Stomach smooth muscle (tissue), 2 donors: ENCODE data around the gene ANKRD29.

Experiments used
- H3K27ac ChIP-seq: one replicate; pipeline ENCODE4 v1.7.0; 2013; ENCODE audit warnings: mild to moderate bottlenecking, low read length, inconsistent platforms
- H3K27me3 ChIP-seq, 2 donors: one replicate each; pipeline ENCODE4 v1.7.0; 2013; ENCODE audit warnings: low read length in 2 of 2; ENCODE audit not compliant: insufficient read depth in 2 of 2, control insufficient read depth in 1 of 2
- H3K36me3 ChIP-seq, 2 donors: one replicate each; pipeline ENCODE4 v1.7.0; 2013; ENCODE audit warnings: low read length in 2 of 2; ENCODE audit not compliant: control insufficient read depth in 2 of 2, insufficient read depth in 2 of 2
- H3K4me1 ChIP-seq: one replicate; pipeline ENCODE4 v1.7.0; 2013; ENCODE audit warnings: low read length; ENCODE audit not compliant: control insufficient read depth, insufficient read depth
- H3K4me3 ChIP-seq, 2 donors: one replicate each; pipeline ENCODE4 v1.7.0; 2013; ENCODE audit warnings: low read length in 2 of 2
- H3K9ac ChIP-seq, 2 donors: one replicate each; pipeline ENCODE4 v1.7.0; 2013; ENCODE audit warnings: low read length in 2 of 2, mild to moderate bottlenecking in 1 of 2
- H3K9me3 ChIP-seq, 2 donors: one replicate each; pipeline ENCODE4 v1.7.0; 2013; ENCODE audit warnings: low read length in 2 of 2; ENCODE audit not compliant: control insufficient read depth in 2 of 2
- donor health status: healthy.
- donor health status: Pancreatic carcinoma.

ANKRD29 gene

DNA sequence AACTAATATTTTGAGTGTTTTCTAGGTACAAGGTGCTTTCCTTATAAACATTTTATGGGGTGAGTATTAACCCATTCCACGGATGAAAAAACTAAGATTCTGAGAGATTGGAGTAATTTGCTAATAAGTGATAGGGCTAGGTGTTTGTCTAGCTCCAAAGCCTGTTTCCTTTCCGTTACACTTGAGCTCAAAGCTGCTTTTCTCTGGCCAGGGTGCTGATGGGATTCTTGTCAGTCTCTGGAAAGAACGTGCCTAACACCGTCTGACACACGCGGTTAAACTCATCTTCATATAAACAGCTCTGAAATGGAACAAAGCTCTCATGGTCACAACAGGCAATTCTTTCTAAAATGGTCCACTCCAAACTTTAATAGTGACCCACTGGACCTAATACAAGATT lies 2.0 kb upstream of the ANKRD29 start:
- H3K4me1 ChIP-seq, result peaks cover 11% of the 10 kb centered on the region
- H3K36me3 ChIP-seq, result no peaks in the 10 kb centered on the region
- no peak overlapping the region for H3K9ac ChIP-seq
- H3K27me3 ChIP-seq, result peaks cover 11 to 27% of the 10 kb centered on the region in 2 donors
- no peak overlapping the region for H3K4me3 ChIP-seq
- no peaks in the 10 kb centered on the region for H3K9me3 ChIP-seq
- no peak overlapping the region for H3K27ac ChIP-seq

DNA sequence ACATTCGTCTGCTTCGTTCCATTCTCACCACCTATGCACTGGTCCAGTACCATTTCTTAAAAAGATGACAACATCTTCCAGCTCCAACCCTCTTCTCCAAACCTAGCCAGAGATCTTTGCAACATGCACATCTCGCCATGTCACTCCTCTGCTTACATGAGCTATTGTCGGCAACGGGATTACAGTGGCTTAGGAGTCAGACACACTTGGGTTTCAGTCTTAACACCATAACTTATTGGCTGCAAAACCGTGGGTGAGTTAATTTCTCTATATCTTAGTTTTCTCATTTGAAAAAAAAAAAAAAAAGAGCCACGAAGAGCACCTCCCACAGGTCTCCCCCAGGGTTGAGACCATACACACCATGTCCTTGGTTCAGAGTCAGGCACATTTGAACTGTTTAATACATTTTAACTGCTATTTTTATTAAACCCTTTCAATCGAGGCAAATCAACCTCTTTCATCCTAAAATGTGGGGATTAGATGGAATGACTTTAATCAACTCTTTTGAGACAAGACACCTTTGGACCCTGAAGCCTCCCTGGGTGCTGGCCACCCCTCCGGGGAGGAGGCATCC lies 889 bp downstream of the ANKRD29 start:
- H3K27ac ChIP-seq, result no peak overlapping the region
- H3K27me3 ChIP-seq, result peaks cover 11 to 30% of the 10 kb centered on the region in 2 donors
- H3K9ac ChIP-seq, result no peak overlapping the region
- H3K36me3 ChIP-seq, result no peaks in the 10 kb centered on the region
- peak overlapping the region; percentile 43 to 75 for H3K4me3 ChIP-seq
- peaks cover 11% of the 10 kb centered on the region for H3K4me1 ChIP-seq
- H3K9me3 ChIP-seq, result no peaks in the 10 kb centered on the region

DNA sequence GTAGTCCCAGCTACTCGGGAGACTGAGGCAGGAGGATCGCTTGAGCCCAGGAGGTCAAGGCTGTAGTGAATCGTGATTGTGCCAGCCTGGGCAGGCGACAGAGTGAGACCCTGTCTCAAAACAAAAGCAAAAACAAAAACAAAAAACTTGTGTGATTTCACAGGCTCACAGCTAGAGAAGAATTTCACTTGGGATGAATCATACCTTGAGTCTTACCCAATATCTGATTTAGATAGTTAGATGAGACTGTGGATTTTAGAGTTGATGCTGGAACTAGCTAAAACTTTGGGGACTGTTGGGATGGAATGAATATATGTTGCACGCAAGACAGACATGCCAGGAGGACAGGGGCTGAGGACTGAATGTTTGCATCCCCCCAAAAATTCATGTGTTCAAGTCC lies 4.4 kb downstream of the ANKRD29 start:
- Histone ChIP-seq H3K9ac (no peak overlapping the region), H3K9me3 (no peaks in the 10 kb centered on the region), H3K27me3 (peaks cover 8 to 26% of the 10 kb centered on the region in 2 donors), H3K4me1 (peaks cover 10% of the 10 kb centered on the region), H3K36me3 (no peaks in the 10 kb centered on the region), H3K4me3 (no peak overlapping the region), H3K27ac (no peak overlapping the region)

- Histone ChIP-seq H3K9ac (no peak overlapping the region), H3K4me1 (no peaks in the 10 kb centered on the region), H3K27me3 (peaks cover 0 to 3% of the 10 kb centered on the region in 2 donors), H3K27ac (no peak overlapping the region), H3K4me3 (no peak overlapping the region), H3K9me3 (no peaks in the 10 kb centered on the region), H3K36me3 (no peaks in the 10 kb centered on the region)
Observed at GRCh38 chr18:23652232-23652631, 10.5 kb downstream of the ANKRD29 start.

DNA sequence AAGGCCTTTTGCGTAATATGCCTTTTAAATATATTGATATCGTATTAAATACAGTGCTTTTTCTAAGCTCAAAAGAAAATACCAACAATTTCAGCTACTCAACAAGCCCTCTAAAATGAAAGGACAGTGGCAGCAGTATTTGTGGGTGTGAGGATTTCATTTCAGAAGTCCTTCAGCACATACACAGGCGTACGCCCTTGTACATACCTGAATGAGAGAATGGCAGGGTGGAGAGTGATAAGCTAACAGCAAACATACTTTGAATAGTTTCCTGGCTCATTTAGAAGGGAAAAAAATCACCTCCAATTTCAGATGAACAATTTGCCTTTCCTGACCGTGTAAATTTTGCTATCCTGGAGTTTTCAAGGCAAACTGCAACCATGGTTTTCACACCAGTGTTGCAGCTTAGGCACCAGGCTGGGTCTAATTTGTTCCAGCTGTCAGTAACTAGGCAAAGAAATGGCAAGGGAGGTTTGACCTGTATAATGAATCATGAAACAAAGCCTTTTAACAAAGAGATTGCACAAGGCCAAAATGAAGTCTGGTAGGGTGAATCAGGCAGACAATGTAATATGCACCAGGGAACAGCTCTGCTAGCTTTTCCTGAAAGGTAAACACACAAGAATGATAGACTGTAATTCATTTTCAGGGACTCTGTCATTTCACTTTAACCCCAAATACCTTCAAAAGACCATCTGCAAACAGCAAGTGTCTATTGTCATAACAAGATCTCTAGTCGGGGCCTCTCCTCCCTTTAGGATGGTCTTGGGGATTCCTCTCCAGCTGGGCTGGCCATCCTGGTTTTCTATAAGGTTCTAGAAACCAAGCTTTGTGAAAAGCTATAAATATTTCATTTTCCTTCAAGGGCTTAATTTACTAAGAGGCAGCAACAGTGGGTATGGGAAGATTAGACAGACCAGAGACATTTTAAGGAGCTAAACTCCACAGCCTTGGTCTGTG lies 11.5 kb downstream of the ANKRD29 start:
- no peak overlapping the region for H3K27ac ChIP-seq
- H3K9me3 ChIP-seq, result no peaks in the 10 kb centered on the region
- no peaks in the 10 kb centered on the region for H3K4me1 ChIP-seq
- peaks cover 0 to 3% of the 10 kb centered on the region in 2 donors for H3K27me3 ChIP-seq
- H3K36me3 ChIP-seq, result no peaks in the 10 kb centered on the region
- no peak overlapping the region for H3K4me3 ChIP-seq
- no peak overlapping the region for H3K9ac ChIP-seq

GRCh38 chr18:23648940-23649607 lies 13.6 kb downstream of the ANKRD29 start:
- Histone ChIP-seq H3K27me3 (peaks cover 0 to 3% of the 10 kb centered on the region in 2 donors), H3K9ac (no peak overlapping the region), H3K4me3 (no peak overlapping the region), H3K9me3 (no peaks in the 10 kb centered on the region), H3K27ac (no peak overlapping the region), H3K36me3 (no peaks in the 10 kb centered on the region), H3K4me1 (no peaks in the 10 kb centered on the region)

- Histone ChIP-seq H3K9me3 (no peaks in the 10 kb centered on the region), H3K4me1 (no peaks in the 10 kb centered on the region), H3K27me3 (peaks cover 0 to 3% of the 10 kb centered on the region in 2 donors), H3K4me3 (no peak overlapping the region), H3K9ac (no peak overlapping the region), H3K27ac (no peak overlapping the region), H3K36me3 (no peaks in the 10 kb centered on the region)
Observed at GRCh38 chr18:23648456-23648855, 14.3 kb downstream of the ANKRD29 start.

GRCh38 chr18:23646282-23646681 lies 16.4 kb downstream of the ANKRD29 start:
- H3K4me3 ChIP-seq, result no peak overlapping the region
- H3K4me1 ChIP-seq, result no peaks in the 10 kb centered on the region
- H3K27ac ChIP-seq, result no peak overlapping the region
- no peak overlapping the region for H3K9ac ChIP-seq
- peaks cover 0 to 3% of the 10 kb centered on the region in 2 donors for H3K27me3 ChIP-seq
- no peaks in the 10 kb centered on the region for H3K36me3 ChIP-seq
- H3K9me3 ChIP-seq, result no peaks in the 10 kb centered on the region

- H3K36me3 ChIP-seq, result no peaks in the 10 kb centered on the region
- no peak overlapping the region for H3K9ac ChIP-seq
- no peak overlapping the region for H3K4me3 ChIP-seq
- H3K27ac ChIP-seq, result no peak overlapping the region
- peaks cover 0 to 3% of the 10 kb centered on the region in 2 donors for H3K27me3 ChIP-seq
- no peaks in the 10 kb centered on the region for H3K4me1 ChIP-seq
- no peaks in the 10 kb centered on the region for H3K9me3 ChIP-seq
Observed at GRCh38 chr18:23645568-23646175, 17.0 kb downstream of the ANKRD29 start.

DNA sequence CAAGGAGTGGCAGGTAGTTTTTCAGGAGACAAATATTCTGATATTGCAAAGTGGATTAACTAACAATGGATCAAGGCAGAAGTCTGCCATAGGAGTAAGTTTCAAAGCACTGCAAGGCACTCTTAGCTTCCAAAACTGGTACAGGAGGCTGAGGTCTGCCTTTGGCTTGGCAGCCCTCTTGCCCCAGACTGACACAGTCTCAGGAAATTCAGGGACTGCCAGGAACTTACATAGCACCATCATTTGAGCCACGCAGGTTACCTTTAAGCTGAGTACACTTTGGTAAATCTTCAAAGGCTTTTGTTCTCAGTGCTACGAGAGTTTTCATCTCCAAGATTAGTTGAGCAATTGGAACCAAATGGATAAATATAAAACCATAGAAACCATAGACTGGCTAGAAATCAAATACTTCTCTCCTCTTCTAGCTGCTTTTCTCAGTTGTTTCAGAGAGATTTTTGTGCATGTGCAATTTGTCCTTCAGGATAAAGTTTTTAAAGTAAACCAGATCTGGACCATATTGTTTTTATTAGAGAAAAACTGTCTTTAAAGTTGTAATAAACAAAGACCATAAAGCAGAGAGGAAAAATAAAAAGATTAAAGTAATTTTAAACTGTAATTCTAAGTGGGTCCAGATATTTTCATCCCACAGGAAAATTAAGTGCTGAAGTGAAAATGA lies 18.8 kb downstream of the ANKRD29 start:
- no peak overlapping the region for H3K27ac ChIP-seq
- no peak overlapping the region for H3K9ac ChIP-seq
- H3K4me3 ChIP-seq, result no peak overlapping the region
- no peaks in the 10 kb centered on the region for H3K4me1 ChIP-seq
- peaks cover 0 to 3% of the 10 kb centered on the region in 2 donors for H3K27me3 ChIP-seq
- H3K9me3 ChIP-seq, result no peaks in the 10 kb centered on the region
- H3K36me3 ChIP-seq, result no peaks in the 10 kb centered on the region
